H1 (cell line): ENCODE measurements around the gene NHS. TPM values are rescaled to one million over a fixed set of nuclear protein-coding genes. Genes with fewer than 3 reads are reported as not detected.

Experiments used
- ATF3 ChIP-seq: IDR thresholded peaks from 2 replicates; pipeline ENCODE4 v1.6.1; 2011; ENCODE audit warnings: low read depth, mild to moderate bottlenecking, low read length; ENCODE audit not compliant: insufficient read depth
- CHD7 ChIP-seq: fragments of 300-600 bp; sonication (generic); IDR thresholded peaks from 2 replicates; pipeline ENCODE4 v1.7.1; 2012; ENCODE audit warnings: low read length, moderate library complexity, mild to moderate bottlenecking, inconsistent platforms; ENCODE audit not compliant: insufficient replicate concordance
- FOSL1 ChIP-seq: IDR thresholded peaks from 2 replicates; pipeline ENCODE4 v1.6.1; 2011; ENCODE audit warnings: mild to moderate bottlenecking, low read depth, low read length, moderate library complexity; ENCODE audit not compliant: insufficient read depth
- HDAC6 ChIP-seq: IDR thresholded peaks from one replicate; pipeline ENCODE4 v1.7.1; 2012; ENCODE audit warnings: low read depth, mild to moderate bottlenecking, inconsistent platforms, low read length, moderate library complexity
- JUND ChIP-seq: IDR thresholded peaks from 2 replicates; pipeline ENCODE4 v1.6.1; 2011; ENCODE audit warnings: mild to moderate bottlenecking, improper control_type of control experiment, low read length
- RAD21 ChIP-seq, 2 experiments: IDR thresholded peaks in 1 of 2; conservative IDR thresholded peaks in 1 of 2; 2 replicates each; pipeline ENCODE4 v1.6.1; 2011; ENCODE audit warnings: low read depth in 2 of 2, low read length in 2 of 2, improper control_type of control experiment in 1 of 2, inconsistent platforms in 1 of 2, mild to moderate bottlenecking in 1 of 2, moderate library complexity in 1 of 2
- RNF2 ChIP-seq: fragments of 200-900, 300-1000 bp; sonication (generic); IDR thresholded peaks from 2 replicates; pipeline ENCODE4 v1.7.1; 2016; ENCODE audit warnings: borderline replicate concordance, low read depth, mild to moderate bottlenecking, antibody characterized with exemption, low read length; ENCODE audit not compliant: poor library complexity, severe bottlenecking; ENCODE audit errors: missing control alignments
- SIRT6 ChIP-seq: IDR thresholded peaks from one replicate; pipeline ENCODE4 v1.7.1; 2012; ENCODE audit warnings: low read length, inconsistent platforms
- SP1 ChIP-seq: IDR thresholded peaks from 2 replicates; pipeline ENCODE4 v1.6.1; 2011; ENCODE audit warnings: low read depth, low read length
- TCF12 ChIP-seq: IDR thresholded peaks from 2 replicates; pipeline ENCODE4 v1.6.1; 2011; ENCODE audit warnings: low read depth, mild to moderate bottlenecking, low read length
- polyA plus RNA-seq, 7 experiments: library from polyadenylated mRNA; depleted of rRNA in 3 of 7; stranded (reverse) in 5 of 7; unstranded in 2 of 7; fragments of >200 nt in 5 of 7; fragments of 200-250 nt in 2 of 7; gene quantifications; 1 replicate in 5 of 7; 2 replicates in 1 of 7; 4 replicates in 1 of 7; pipeline versions ENCODE4 v1.2.1 to v1.2.3, GENCODE V29; 2011 to 2013; ENCODE audit warnings: missing spikeins in 2 of 7, mixed read lengths in 2 of 7
- total RNA-seq: library from RNA; stranded (reverse); fragmentation: NEBNext Ultra II Directional; extraction: Animal tissue kit (Norgen Biotek cat#: 25700); gene quantifications from 2 replicates; pipeline ENCODE4 v1.2.1, GENCODE V29; 2021

The NHS gene
- total and polyA plus RNA-seq, 2 of the 8 experiments (the other 6 are each of a cell fraction or from before 2014, with no cell fraction given) = 2.2 to 6.7 TPM

GRCh38 chrX:17725181-17725580 is 350.2 kb downstream of the NHS start (continued):
- no peak for TF ChIP-seq CHD7
- TF ChIP-seq TCF12 = no peak
- TF ChIP-seq SIRT6 = no peak
- no peak for TF ChIP-seq SP1
- TF ChIP-seq JUND = no peak
- TF ChIP-seq HDAC6 = no peak
- no peak for TF ChIP-seq RAD21 (IDR thresholded peaks at IDR 0.05 in 1 of 2, conservative IDR thresholded peaks at IDR 0.05 in 1 of 2; ENCODE audit: low read depth in 2 of 2, low read length in 2 of 2)
- no peak for TF ChIP-seq FOSL1
- no peak for TF ChIP-seq RNF2
- no peak for TF ChIP-seq ATF3
